ENCODE results near the gene ZBTB20. TPM values are rescaled to one million over a fixed set of nuclear protein-coding genes. Genes with fewer than 3 reads are reported as not detected.

Gene ZBTB20
- total and polyA plus RNA-seq, 12 donors: 0.57 to 105 (median 86.8) TPM

DNA sequence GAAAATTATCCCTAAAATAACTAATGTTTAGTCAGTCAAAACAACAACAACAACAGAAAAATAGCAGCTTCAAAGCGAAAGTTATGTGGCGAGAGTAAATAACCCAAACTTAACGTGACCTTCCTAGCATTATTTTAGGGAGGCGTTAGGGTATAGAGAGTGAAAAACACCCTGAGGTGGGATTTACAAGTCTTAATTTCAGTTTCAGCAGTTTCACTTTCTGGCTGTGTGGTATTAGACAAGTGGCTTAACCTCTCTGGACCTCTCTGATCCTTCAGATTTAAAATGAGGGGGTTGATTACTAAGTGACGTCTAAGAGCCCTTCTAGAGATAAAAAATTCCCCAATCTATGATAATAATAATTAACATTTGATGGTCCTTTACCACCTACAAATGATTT lies 291.2 kb downstream of the ZBTB20 start:
- no peak overlapping the region for H3K27ac ChIP-seq
- H3K4me1 ChIP-seq: peaks cover 0 to 23% (median 7%) of the 10 kb centered on the region in 9 donors
- intact Hi-C loops (cut with DNase I): no loop called here
- no peaks in the 10 kb centered on the region for H3K27me3 ChIP-seq
- TF ChIP-seq, protein P1, sequence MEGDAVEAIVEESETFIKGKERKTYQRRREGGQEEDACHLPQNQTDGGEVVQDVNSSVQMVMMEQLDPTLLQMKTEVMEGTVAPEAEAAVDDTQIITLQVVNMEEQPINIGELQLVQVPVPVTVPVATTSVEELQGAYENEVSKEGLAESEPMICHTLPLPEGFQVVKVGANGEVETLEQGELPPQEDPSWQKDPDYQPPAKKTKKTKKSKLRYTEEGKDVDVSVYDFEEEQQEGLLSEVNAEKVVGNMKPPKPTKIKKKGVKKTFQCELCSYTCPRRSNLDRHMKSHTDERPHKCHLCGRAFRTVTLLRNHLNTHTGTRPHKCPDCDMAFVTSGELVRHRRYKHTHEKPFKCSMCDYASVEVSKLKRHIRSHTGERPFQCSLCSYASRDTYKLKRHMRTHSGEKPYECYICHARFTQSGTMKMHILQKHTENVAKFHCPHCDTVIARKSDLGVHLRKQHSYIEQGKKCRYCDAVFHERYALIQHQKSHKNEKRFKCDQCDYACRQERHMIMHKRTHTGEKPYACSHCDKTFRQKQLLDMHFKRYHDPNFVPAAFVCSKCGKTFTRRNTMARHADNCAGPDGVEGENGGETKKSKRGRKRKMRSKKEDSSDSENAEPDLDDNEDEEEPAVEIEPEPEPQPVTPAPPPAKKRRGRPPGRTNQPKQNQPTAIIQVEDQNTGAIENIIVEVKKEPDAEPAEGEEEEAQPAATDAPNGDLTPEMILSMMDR (IDR thresholded peaks at IDR 0.05): no peak
- H3K4me3 ChIP-seq: no peak overlapping the region
- no peaks in the 10 kb centered on the region for H3K9me3 ChIP-seq
- DNase-seq: no peak
- 91 to 92% methylated on average over 5 of the region's 5 CpGs for WGBS, 2 donors
- no peak for ATAC-seq
- H3K36me3 ChIP-seq: no peaks in the 10 kb centered on the region

DNA sequence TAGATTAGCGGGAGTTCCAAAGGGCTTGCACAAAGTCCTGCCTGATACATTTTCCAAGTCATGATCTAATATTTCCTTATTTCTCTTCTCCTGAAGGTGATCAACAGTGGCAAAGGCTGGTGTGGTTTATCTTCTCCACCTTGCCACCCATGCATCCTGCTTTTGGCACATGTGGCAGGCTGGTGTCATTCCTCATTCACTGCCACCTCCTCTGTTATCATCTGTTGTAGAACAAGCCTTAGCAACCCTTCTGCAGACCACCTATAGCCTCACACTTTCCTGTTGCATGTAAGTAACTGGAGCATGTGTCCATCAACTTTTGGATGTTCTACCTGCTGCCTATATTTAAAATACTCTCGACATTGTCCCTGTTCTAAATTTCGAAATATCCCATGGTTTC lies 294.1 kb downstream of the ZBTB20 start:
- intact Hi-C loops (cut with DNase I): no loop called here
- Histone ChIP-seq H3K9me3 (no peaks in the 10 kb centered on the region), H3K4me3 (no peak overlapping the region), H3K4me1 (peaks cover 0 to 30% (median 7%) of the 10 kb centered on the region in 9 donors), H3K27ac (no peak overlapping the region), H3K27me3 (no peaks in the 10 kb centered on the region), H3K36me3 (no peaks in the 10 kb centered on the region)
- WGBS, 2 donors: 78 to 80% methylated on average over 3 of the region's 3 CpGs
- peak in 1 of 8 donors; percentile 53 for ATAC-seq
- TF ChIP-seq, protein P1 (IDR thresholded peaks at IDR 0.05): no peak
- no peak for DNase-seq

DNA sequence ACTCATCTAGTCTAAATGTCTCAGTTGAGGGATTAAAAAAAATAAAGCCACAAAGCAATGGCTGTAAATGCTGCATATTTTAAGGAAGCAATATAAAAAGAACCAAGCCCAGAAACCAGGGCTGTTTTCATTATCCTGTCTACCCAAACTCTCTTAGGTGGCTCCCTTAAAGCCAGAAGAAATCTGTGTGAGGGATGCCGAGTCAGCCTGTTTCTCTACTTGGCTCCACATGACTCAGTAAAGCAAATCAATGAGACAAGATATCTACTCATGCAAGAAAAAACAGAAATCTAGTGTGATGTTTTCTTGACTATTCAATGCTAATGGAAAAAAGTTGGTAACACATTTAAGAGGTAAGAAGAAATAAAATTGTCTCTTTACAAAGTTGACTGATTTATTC lies 296.2 kb downstream of the ZBTB20 start:
- TF ChIP-seq, protein P1 (IDR thresholded peaks at IDR 0.05): no peak
- Histone ChIP-seq H3K4me3 (no peak overlapping the region), H3K27ac (no peak overlapping the region), H3K9me3 (no peaks in the 10 kb centered on the region), H3K4me1 (peaks cover 0 to 37% (median 15%) of the 10 kb centered on the region in 9 donors), H3K27me3 (no peaks in the 10 kb centered on the region), H3K36me3 (no peaks in the 10 kb centered on the region)
- no peak for DNase-seq
- no peak for ATAC-seq
- intact Hi-C loops (cut with DNase I): no loop called here
- WGBS, 2 donors: 80 to 82% methylated on average over 1 of the region's 1 CpG

DNA sequence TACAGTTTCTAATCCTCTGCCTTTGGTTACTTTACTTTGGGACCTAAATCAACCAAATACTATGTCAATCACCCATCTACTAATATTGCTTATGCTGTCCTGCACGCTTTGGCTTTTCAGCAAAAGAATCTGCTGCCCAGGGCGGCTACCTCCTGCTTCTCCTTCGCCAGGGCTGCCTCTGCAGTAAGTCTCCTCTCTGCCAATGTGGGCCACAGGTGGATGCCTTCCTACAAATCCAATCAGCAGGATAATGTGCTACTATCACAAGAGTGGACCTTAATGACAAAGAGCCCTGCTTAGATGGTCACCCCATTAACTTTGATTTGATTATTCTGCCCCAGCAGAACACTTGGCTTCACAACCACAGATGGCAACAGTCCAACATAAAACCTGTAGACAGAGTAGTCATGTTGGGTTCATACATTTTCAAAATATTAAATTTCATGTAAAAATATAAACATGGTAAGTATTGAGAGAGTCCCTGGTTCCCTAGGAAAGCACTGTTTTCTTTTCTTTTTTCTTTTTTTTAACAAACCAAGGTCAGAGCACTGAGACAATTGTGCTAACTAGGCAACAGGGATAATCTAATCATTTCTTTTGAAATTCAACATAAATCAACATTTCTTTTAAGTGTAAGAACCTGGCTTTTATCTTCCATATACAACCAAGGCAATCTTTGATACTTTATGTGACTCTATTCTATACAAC lies 298.3 kb downstream of the ZBTB20 start:
- Histone ChIP-seq H3K9me3 (no peaks in the 10 kb centered on the region), H3K27me3 (no peaks in the 10 kb centered on the region), H3K4me3 (no peak overlapping the region), H3K4me1 (peaks cover 0 to 36% (median 15%) of the 10 kb centered on the region in 9 donors), H3K27ac (peak overlapping the region in 4 of 10 donors; percentile 23 to 47 (median 33)), H3K36me3 (no peaks in the 10 kb centered on the region)
- 94 to 98% methylated on average over 3 of the region's 3 CpGs for WGBS, 2 donors
- ATAC-seq (peak in 2 of 8 donors; percentile 17 to 40), DNase-seq (no peak)
- TF ChIP-seq, protein P1 (IDR thresholded peaks at IDR 0.05): no peak
- intact Hi-C loops (cut with DNase I): no loop called here

Measured in heart right ventricle (tissue), 16 donors.